Activated CD8-positive, alpha-beta T cell treated with anti-CD3 and anti-CD28 coated beads for 36 hours (primary cell): ENCODE measurements around the gene CCND1. TPM values are rescaled to one million over a fixed set of nuclear protein-coding genes. Genes with fewer than 3 reads are reported as not detected.

ENCODE experiments used
- ATAC-seq: fragments of 200-7000 bp; cut with Tn5 transposase; one replicate; pipeline ENCODE4 v1.10.0; 2021; ENCODE audit warnings: mild to moderate bottlenecking, moderate library complexity
- CTCF ChIA-PET: fragments of 350-600 bp; sonication (Branson Sonifier 250); formaldehyde crosslinking; loops from one replicate; lab custom pipeline; 2021; ENCODE audit warnings: antibody characterized with exemption; lab: Charles Lee
- POLR2A ChIA-PET: fragments of 350-600 bp; sonication (Branson Sonifier 250); formaldehyde crosslinking; loops from one replicate; lab custom pipeline; 2021; ENCODE audit warnings: antibody characterized with exemption; lab: Charles Lee
- DNase-seq: peaks from one replicate; pipeline ENCODE4 v3.0.0-alpha.2; 2020
- H3K27ac Mint-ChIP-seq: one replicate; pipeline ENCODE4 v1.8.0; 2021; ENCODE audit warnings: mild to moderate bottlenecking, mixed read lengths
- H3K27me3 Mint-ChIP-seq: one replicate; pipeline ENCODE4 v1.8.0; 2021; ENCODE audit warnings: mixed read lengths
- H3K36me3 Mint-ChIP-seq: one replicate; pipeline ENCODE4 v1.8.0; 2021; ENCODE audit warnings: low read depth, mixed read lengths
- H3K4me1 Mint-ChIP-seq: one replicate; pipeline ENCODE4 v1.8.0; 2021; ENCODE audit warnings: low read depth, mixed read lengths
- H3K4me3 Mint-ChIP-seq: one replicate; pipeline ENCODE4 v1.8.0; 2021; ENCODE audit warnings: mild to moderate bottlenecking, moderate library complexity, mixed read lengths
- H3K9me3 Mint-ChIP-seq: one replicate; pipeline ENCODE4 v1.8.0; 2021; ENCODE audit warnings: mixed read lengths
- intact Hi-C: fragments of 100-400 bp; cut with micrococcal nuclease; formaldehyde crosslinking; loops from one replicate; pipeline ENCODE4 v1.10.0; 2022
- total RNA-seq, 2 experiments: library from RNA; stranded (reverse); gene quantifications; one replicate each; pipeline ENCODE4 v1.2.3, GENCODE V29; 2021
- TF ChIP-seq, protein P1 (sequence below): fragments of 200-600 bp; IDR thresholded peaks from one replicate; pipeline ENCODE4 v1.8.0; 2022; ENCODE audit warnings: antibody characterized with exemption, mild to moderate bottlenecking

CCND1 gene
- total RNA-seq, 2 experiments from 2014 or later, result 2.8 to 3.3 TPM

DNA sequence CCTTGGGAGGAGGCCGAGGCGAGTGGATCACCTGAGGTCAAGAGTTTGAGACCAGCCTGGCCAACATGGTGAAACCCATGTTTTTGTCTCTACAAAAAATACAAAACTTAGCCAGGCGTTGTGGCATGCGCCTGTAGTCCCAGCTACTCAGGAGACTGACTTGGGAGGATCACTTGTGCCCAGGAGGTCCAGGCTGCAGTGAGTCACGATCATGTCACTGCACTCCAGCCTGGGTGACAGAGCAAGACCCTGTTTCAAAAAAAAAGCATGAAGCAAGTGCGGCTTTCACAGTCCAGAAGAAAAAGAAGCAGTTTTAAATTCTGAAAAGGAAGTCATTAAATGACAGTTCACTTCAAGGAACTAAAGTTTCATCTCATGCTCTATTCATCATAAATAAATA lies 41.3 kb downstream of the CCND1 start:
- H3K4me3 Mint-ChIP-seq, result no peak overlapping the region
- no peaks in the 10 kb centered on the region for H3K9me3 Mint-ChIP-seq
- peaks cover 7% of the 10 kb centered on the region for H3K27me3 Mint-ChIP-seq
- H3K4me1 Mint-ChIP-seq, result peaks cover 4% of the 10 kb centered on the region
- TF ChIP-seq, protein P1, sequence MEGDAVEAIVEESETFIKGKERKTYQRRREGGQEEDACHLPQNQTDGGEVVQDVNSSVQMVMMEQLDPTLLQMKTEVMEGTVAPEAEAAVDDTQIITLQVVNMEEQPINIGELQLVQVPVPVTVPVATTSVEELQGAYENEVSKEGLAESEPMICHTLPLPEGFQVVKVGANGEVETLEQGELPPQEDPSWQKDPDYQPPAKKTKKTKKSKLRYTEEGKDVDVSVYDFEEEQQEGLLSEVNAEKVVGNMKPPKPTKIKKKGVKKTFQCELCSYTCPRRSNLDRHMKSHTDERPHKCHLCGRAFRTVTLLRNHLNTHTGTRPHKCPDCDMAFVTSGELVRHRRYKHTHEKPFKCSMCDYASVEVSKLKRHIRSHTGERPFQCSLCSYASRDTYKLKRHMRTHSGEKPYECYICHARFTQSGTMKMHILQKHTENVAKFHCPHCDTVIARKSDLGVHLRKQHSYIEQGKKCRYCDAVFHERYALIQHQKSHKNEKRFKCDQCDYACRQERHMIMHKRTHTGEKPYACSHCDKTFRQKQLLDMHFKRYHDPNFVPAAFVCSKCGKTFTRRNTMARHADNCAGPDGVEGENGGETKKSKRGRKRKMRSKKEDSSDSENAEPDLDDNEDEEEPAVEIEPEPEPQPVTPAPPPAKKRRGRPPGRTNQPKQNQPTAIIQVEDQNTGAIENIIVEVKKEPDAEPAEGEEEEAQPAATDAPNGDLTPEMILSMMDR, result no peak
- intact Hi-C loops, result loop anchor here (10.0 kb wide), 1 partner anchor 513 kb away; no protein-coding TSS in a partner anchor
- ChIA-PET CTCF (no interaction called here), POLR2A (no interaction called here)
- H3K27ac Mint-ChIP-seq, result no peak overlapping the region
- no peak for ATAC-seq
- no peak for DNase-seq
- H3K36me3 Mint-ChIP-seq, result no peaks in the 10 kb centered on the region

GRCh38 chr11:69682681-69683326 lies 41.8 kb downstream of the CCND1 start:
- H3K27ac Mint-ChIP-seq, result no peak overlapping the region
- H3K4me1 Mint-ChIP-seq, result peaks cover 4% of the 10 kb centered on the region
- DNase-seq, result no peak
- CTCF ChIA-PET, result no interaction called here
- TF ChIP-seq, protein P1, result no peak
- H3K9me3 Mint-ChIP-seq, result no peaks in the 10 kb centered on the region
- POLR2A ChIA-PET, result no interaction called here
- H3K4me3 Mint-ChIP-seq, result no peak overlapping the region
- intact Hi-C loops, result loop anchor here (10.0 kb wide), 1 partner anchor 512 kb away; no protein-coding TSS in a partner anchor
- H3K27me3 Mint-ChIP-seq, result peaks cover 7% of the 10 kb centered on the region
- H3K36me3 Mint-ChIP-seq, result no peaks in the 10 kb centered on the region
- ATAC-seq, result no peak

- Mint-ChIP-seq H3K4me1 (peaks cover 7% of the 10 kb centered on the region), H3K36me3 (no peaks in the 10 kb centered on the region), H3K27me3 (peaks cover 13% of the 10 kb centered on the region), H3K9me3 (no peaks in the 10 kb centered on the region), H3K27ac (no peak overlapping the region), H3K4me3 (no peak overlapping the region)
- DNase-seq (no peak), ATAC-seq (no peak)
- ChIA-PET POLR2A (no interaction called here), CTCF (no interaction called here)
- TF ChIP-seq, protein P1, result no peak
- intact Hi-C loops, result loop anchor here (10.0 kb wide), 1 partner anchor 511 kb away; no protein-coding TSS in a partner anchor
Measured at GRCh38 chr11:69683764-69684333, 42.9 kb downstream of the CCND1 start.

DNA sequence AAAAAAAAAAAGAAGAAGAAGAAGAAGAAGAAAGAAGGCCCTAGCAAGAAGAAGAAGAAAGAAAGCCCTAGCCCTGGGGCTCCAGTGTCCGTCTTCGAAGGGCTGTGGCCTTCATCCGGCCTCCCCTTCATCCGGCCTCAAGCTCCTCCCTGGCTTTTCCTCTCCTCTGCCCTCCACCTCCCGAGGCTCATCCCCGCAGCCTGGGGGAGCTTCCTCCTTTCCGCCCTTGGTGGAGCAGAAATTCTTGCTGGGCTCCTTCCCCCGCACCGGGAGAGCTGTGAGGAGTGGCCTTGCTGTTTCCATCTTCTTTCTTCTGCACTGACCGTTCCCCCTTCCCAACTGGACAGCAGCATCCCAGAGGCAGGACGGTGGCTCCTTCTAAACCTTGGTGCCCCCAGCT lies 43.7 kb downstream of the CCND1 start:
- no peaks in the 10 kb centered on the region for H3K9me3 Mint-ChIP-seq
- H3K36me3 Mint-ChIP-seq, result no peaks in the 10 kb centered on the region
- H3K27ac Mint-ChIP-seq, result no peak overlapping the region
- TF ChIP-seq, protein P1, result no peak
- intact Hi-C loops, result loop anchor here (10.0 kb wide), 1 partner anchor 510 kb away; no protein-coding TSS in a partner anchor
- ATAC-seq, result no peak
- ChIA-PET CTCF (interaction anchor here (1.5 kb wide), 1 partner anchor 9 kb away, joined by 7 read pairs; the partner anchor contains the start of gene LTO1), POLR2A (no interaction called here)
- peaks cover 7% of the 10 kb centered on the region for H3K4me1 Mint-ChIP-seq
- peaks cover 15% of the 10 kb centered on the region for H3K27me3 Mint-ChIP-seq
- no peak overlapping the region for H3K4me3 Mint-ChIP-seq
- no peak for DNase-seq

GRCh38 chr11:69685348-69685747 lies 44.4 kb downstream of the CCND1 start:
- Mint-ChIP-seq H3K4me1 (peaks cover 10% of the 10 kb centered on the region), H3K4me3 (no peak overlapping the region), H3K36me3 (no peaks in the 10 kb centered on the region), H3K27ac (no peak overlapping the region), H3K9me3 (no peaks in the 10 kb centered on the region), H3K27me3 (peaks cover 18% of the 10 kb centered on the region)
- no peak for ATAC-seq
- DNase-seq, result no peak
- ChIA-PET POLR2A (no interaction called here), CTCF (interaction anchor here (0.8 to 1.5 kb wide), 2 partner anchors 10 to 13 kb away, joined by 3 to 7 read pairs; partner anchors contain the start of gene LTO1)
- TF ChIP-seq, protein P1, result no peak
- intact Hi-C loops, result loop anchor here (10.0 kb wide), 1 partner anchor 509 kb away; no protein-coding TSS in a partner anchor
